SK-N-SH (cell line): ENCODE results near the gene ZNF614. TPM values are rescaled to one million over a fixed set of nuclear protein-coding genes. Genes with fewer than 3 reads are reported as not detected.
A peak's percentile ranks its signal among the peaks of the same experiment; 100 is the strongest.

Source experiments
- CTCF ChIA-PET: fragments of 300-600, 350-600 bp; formaldehyde crosslinking; extraction: SDS; loops from one replicate; lab custom pipeline; 2021; lab: Yijun Ruan, JAX
- POLR2A ChIA-PET: fragments of 350-600 bp; sonication (Branson Sonifier 250); formaldehyde crosslinking; extraction: SDS; loops from one replicate; lab custom pipeline; 2020; ENCODE audit warnings: antibody characterized with exemption, inconsistent platforms; lab: Yijun Ruan, JAX
- DNase-seq: peaks from one replicate; pipeline ENCODE4 v3.0.0; 2012
- H2AFZ ChIP-seq: fragments of 200-600 bp; sonication (generic); 2 replicates; pipeline ENCODE4 v1.8.1; 2016; ENCODE audit warnings: antibody characterized with exemption, mild to moderate bottlenecking, low read depth
- H3F3A ChIP-seq: fragments of 200-600 bp; sonication (generic); replicated peaks from 2 replicates; pipeline ENCODE3; 2016; ENCODE audit warnings: antibody characterized with exemption, mild to moderate bottlenecking; ENCODE audit not compliant: insufficient read depth
- H3K27ac ChIP-seq, 2 experiments: fragments of 200-500 bp in 1 of 2; fragments of 200-600 bp in 1 of 2; sonication (Bioruptor generic) in 1 of 2; sonication (generic), shearing (Covaris generic) in 1 of 2; 2 replicates each; pipeline versions ENCODE4 v1.5.1 to v1.6.1; 2014 to 2016; ENCODE audit warnings: low read depth in 2 of 2, inconsistent platforms in 1 of 2, low read length in 1 of 2, mild to moderate bottlenecking in 1 of 2, mixed read lengths in 1 of 2
- H3K27me3 ChIP-seq: fragments of 200-600 bp; sonication (generic), shearing (Covaris generic); 2 replicates; pipeline ENCODE4 v1.6.1; 2016; ENCODE audit warnings: mixed run types; ENCODE audit not compliant: insufficient read depth
- H3K36me3 ChIP-seq, 2 experiments: fragments of 200-500 bp in 1 of 2; fragments of 200-600 bp in 1 of 2; sonication (Bioruptor generic) in 1 of 2; sonication (generic) in 1 of 2; replicated peaks in 1 of 2; 2 replicates each; pipeline versions ENCODE3 to v1.5.1; 2014 to 2016; ENCODE audit warnings: low read length in 1 of 2, mild to moderate bottlenecking in 1 of 2; ENCODE audit not compliant: insufficient read depth in 2 of 2, control insufficient read depth in 1 of 2
- H3K4me1 ChIP-seq, 2 experiments: fragments of 200-500 bp in 1 of 2; fragments of 200-600 bp in 1 of 2; sonication (Bioruptor generic) in 1 of 2; sonication (generic), shearing (Covaris generic) in 1 of 2; 2 replicates each; pipeline versions ENCODE4 v1.5.1 to v1.6.1; 2014 to 2016; ENCODE audit warnings: low read depth in 1 of 2, low read length in 1 of 2, mixed run types in 1 of 2; ENCODE audit not compliant: insufficient read depth in 2 of 2, control insufficient read depth in 1 of 2
- H3K4me2 ChIP-seq: fragments of 200-600 bp; sonication (generic), shearing (Covaris generic); 2 replicates; pipeline ENCODE4 v1.6.1; 2017; ENCODE audit warnings: mixed run types
- H3K4me3 ChIP-seq, 2 experiments: fragments of 200-500 bp in 1 of 2; fragments of 200-600 bp in 1 of 2; sonication (Bioruptor generic) in 1 of 2; sonication (generic), shearing (Covaris generic) in 1 of 2; 2 replicates each; pipeline versions ENCODE4 v1.5.1 to v1.8.1; 2014 to 2016; ENCODE audit warnings: low read depth in 2 of 2, inconsistent platforms in 1 of 2, low read length in 1 of 2, mild to moderate bottlenecking in 1 of 2, mixed read lengths in 1 of 2, moderate library complexity in 1 of 2
- H3K79me2 ChIP-seq: fragments of 200-600 bp; sonication (generic); 2 replicates; pipeline ENCODE4 v1.8.1; 2017; ENCODE audit warnings: mild to moderate bottlenecking; ENCODE audit not compliant: insufficient read depth
- H3K9ac ChIP-seq: fragments of 200-600 bp; sonication (generic); 2 replicates; pipeline ENCODE4 v1.6.1; 2017; ENCODE audit warnings: mixed run types
- H3K9me2 ChIP-seq: fragments of 200-600 bp; sonication (generic); 2 replicates; pipeline ENCODE4 v1.6.1; 2017; ENCODE audit warnings: mixed run types
- H3K9me3 ChIP-seq: fragments of 200-600 bp; sonication (generic); 2 replicates; pipeline ENCODE4 v1.6.1; 2017; ENCODE audit warnings: mixed run types, mild to moderate bottlenecking, moderate library complexity
- H4K20me1 ChIP-seq: fragments of 200-600 bp; sonication (generic); 2 replicates; pipeline ENCODE4 v1.6.1; 2017; ENCODE audit warnings: mild to moderate bottlenecking, mixed run types; ENCODE audit not compliant: insufficient read depth
- ELF1 ChIP-seq: IDR thresholded peaks from 2 replicates; pipeline ENCODE4 v1.4.0; 2012
- EZH2phosphoT487 ChIP-seq: fragments of 200-600 bp; sonication (generic); IDR thresholded peaks from 2 replicates; pipeline ENCODE4 v1.6.1; 2017; ENCODE audit warnings: low read depth, mixed run types, mild to moderate bottlenecking, antibody characterized with exemption, moderate library complexity, borderline replicate concordance
- GABPA ChIP-seq: IDR thresholded peaks from 2 replicates; pipeline ENCODE4 v1.4.0; 2012; ENCODE audit warnings: low read depth, mild to moderate bottlenecking
- GATA2 ChIP-seq: sonication (generic); formaldehyde crosslinking; IDR thresholded peaks from 2 replicates; pipeline ENCODE4 v1.5.0; 2020; ENCODE audit warnings: mild to moderate bottlenecking, missing genetic modification reagents
- MEF2A ChIP-seq: IDR thresholded peaks from 2 replicates; pipeline ENCODE4 v1.4.0; 2012; ENCODE audit warnings: low read depth, borderline replicate concordance
- NFIC ChIP-seq: IDR thresholded peaks from 2 replicates; pipeline ENCODE4 v1.4.0; 2012; ENCODE audit warnings: borderline replicate concordance
- NRF1 ChIP-seq: IDR thresholded peaks from 2 replicates; pipeline ENCODE4 v1.6.1; 2012; ENCODE audit warnings: low read depth, mild to moderate bottlenecking, low read length
- RCOR1 ChIP-seq: fragments of 150-350 bp; IDR thresholded peaks from 2 replicates; pipeline ENCODE4 v1.6.1; 2017; ENCODE audit warnings: antibody characterized with exemption, low read length
- SIN3A ChIP-seq: IDR thresholded peaks from 2 replicates; pipeline ENCODE4 v1.6.1; 2012; ENCODE audit warnings: low read depth, mild to moderate bottlenecking, low read length, moderate library complexity, borderline replicate concordance
- SMC3 ChIP-seq: IDR thresholded peaks from 2 replicates; pipeline ENCODE4 v1.6.1; 2012; ENCODE audit warnings: low read depth, low read length, improper control_type of control experiment
- TAF1 ChIP-seq: IDR thresholded peaks from 2 replicates; pipeline ENCODE4 v1.6.1; 2012; ENCODE audit warnings: low read depth, mild to moderate bottlenecking, low read length, moderate library complexity, borderline replicate concordance
- TCF12 ChIP-seq: IDR thresholded peaks from 2 replicates; pipeline ENCODE4 v1.4.0; 2012
- TEAD4 ChIP-seq: IDR thresholded peaks from 2 replicates; pipeline ENCODE4 v1.4.0; 2012; ENCODE audit warnings: mild to moderate bottlenecking, borderline replicate concordance; ENCODE audit not compliant: insufficient read depth
- WGBS: methylation state at CpG from one replicate; pipeline ENCODE4 v1.1.6; 2017; ENCODE audit warnings: low lambda C conversion rate; 5-methylcytosine and 5-hydroxymethylcytosine counted together
- polyA plus RNA-seq, 3 experiments: library from polyadenylated mRNA; depleted of rRNA; stranded (reverse); fragments of >200 nt; gene quantifications; 2 replicates each; pipeline ENCODE4 v1.2.3, GENCODE V29; 2012
- TF ChIP-seq, protein P1 (sequence below): fragments of 150-350 bp; IDR thresholded peaks from 2 replicates; pipeline ENCODE4 v1.6.1; 2017; ENCODE audit warnings: antibody characterized with exemption, low read length, low read depth, borderline replicate concordance
- TF ChIP-seq, protein P2 (sequence below): fragments of 200-600 bp; sonication (generic); IDR thresholded peaks from 2 replicates; pipeline ENCODE4 v1.6.1; 2017; ENCODE audit warnings: antibody characterized with exemption, mild to moderate bottlenecking, moderate library complexity
- TF ChIP-seq, protein P3 (sequence below): IDR thresholded peaks from 2 replicates; pipeline ENCODE4 v1.4.0; 2012; ENCODE audit warnings: low read depth

Gene ZNF614
- polyA plus RNA-seq, 1 of the 3 experiments (the other 2 are of a cell fraction), result 2.8 TPM

DNA sequence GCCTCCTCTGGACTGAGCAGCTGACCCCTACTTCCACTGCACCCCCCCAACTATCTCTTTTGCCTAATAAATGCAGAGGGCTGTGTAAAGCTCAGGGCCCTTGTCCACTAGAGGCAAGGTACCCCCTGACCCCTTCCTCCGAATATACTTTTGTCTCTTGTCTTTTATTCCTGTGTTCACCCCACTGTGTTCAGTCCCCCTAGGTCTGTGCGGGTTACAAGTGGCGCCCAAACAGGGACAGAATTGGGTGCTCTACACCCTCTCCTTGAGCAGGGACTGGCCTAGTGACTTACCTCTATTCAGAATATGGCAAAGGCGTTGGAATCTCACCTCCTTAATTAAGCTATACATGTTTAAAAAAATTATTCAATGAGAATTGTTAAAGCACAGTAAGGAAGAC is 56.6 kb downstream of the ZNF614 start:
- peaks cover 22% of the 10 kb centered on the region for H3K79me2 ChIP-seq
- POLR2A ChIA-PET, result no interaction called here
- TF ChIP-seq TEAD4 (no peak), SIN3A (no peak), NFIC (no peak), MEF2A (no peak), GABPA (no peak), RCOR1 (no peak), ELF1 (no peak)
- TF ChIP-seq, protein P1, sequence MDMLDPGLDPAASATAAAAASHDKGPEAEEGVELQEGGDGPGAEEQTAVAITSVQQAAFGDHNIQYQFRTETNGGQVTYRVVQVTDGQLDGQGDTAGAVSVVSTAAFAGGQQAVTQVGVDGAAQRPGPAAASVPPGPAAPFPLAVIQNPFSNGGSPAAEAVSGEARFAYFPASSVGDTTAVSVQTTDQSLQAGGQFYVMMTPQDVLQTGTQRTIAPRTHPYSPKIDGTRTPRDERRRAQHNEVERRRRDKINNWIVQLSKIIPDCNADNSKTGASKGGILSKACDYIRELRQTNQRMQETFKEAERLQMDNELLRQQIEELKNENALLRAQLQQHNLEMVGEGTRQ, result no peak
- CTCF ChIA-PET, result no interaction called here
- H3K4me2 ChIP-seq, result no peak overlapping the region
- peaks cover 56 to 84% of the 10 kb centered on the region in 2 experiments for H3K36me3 ChIP-seq
- H4K20me1 ChIP-seq, result no peaks in the 10 kb centered on the region
- H3K9me2 ChIP-seq, result no peaks in the 10 kb centered on the region
- WGBS, result 73% methylated on average over 4 of the region's 4 CpGs
- no peak overlapping the region for H3K27ac ChIP-seq
- H3K9me3 ChIP-seq, result peaks cover 44% of the 10 kb centered on the region
- H3K4me3 ChIP-seq, result peak overlapping the region in 1 of 2 experiments; percentile 14; a peak in 1 of 4 replicates
- no peak overlapping the region for H2AFZ ChIP-seq
- no peaks in the 10 kb centered on the region for H3F3A ChIP-seq
- no peak for DNase-seq
- no peak overlapping the region for H3K9ac ChIP-seq
- no peaks in the 10 kb centered on the region for H3K27me3 ChIP-seq
- H3K4me1 ChIP-seq, result no peaks in the 10 kb centered on the region

DNA sequence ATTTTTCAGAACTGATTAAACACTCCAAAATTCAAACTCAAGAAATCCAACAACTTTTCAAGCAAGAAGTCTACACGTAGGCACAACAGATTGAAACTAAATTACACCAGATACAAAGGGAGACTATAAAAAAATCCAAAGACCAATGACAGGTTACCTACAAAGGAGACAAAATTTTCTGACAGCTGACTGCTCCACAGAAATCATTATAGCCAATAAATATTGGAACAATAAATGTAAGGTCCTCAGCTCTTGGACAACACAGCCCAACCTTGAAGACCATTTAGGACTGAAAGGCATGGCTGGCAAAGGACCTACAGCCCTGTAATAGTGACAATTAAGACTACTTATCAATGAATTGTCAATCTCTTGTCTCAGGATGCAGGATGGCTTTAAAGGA is 57.5 kb downstream of the ZNF614 start:
- Histone ChIP-seq H3K9ac (no peak overlapping the region), H3K27ac (no peak overlapping the region), H2AFZ (no peak overlapping the region), H3K27me3 (no peaks in the 10 kb centered on the region), H3K4me3 (no peak overlapping the region; a peak in 1 of 4 replicates), H3K4me1 (no peaks in the 10 kb centered on the region), H3K36me3 (peaks cover 60 to 93% of the 10 kb centered on the region in 2 experiments), H4K20me1 (no peaks in the 10 kb centered on the region), H3F3A (no peaks in the 10 kb centered on the region), H3K9me3 (peaks cover 45% of the 10 kb centered on the region), H3K4me2 (no peak overlapping the region), H3K9me2 (no peaks in the 10 kb centered on the region), H3K79me2 (peaks cover 16% of the 10 kb centered on the region)
- TF ChIP-seq ELF1 (no peak), TAF1 (no peak), NRF1 (no peak), TEAD4 (no peak), TCF12 (no peak), EZH2phosphoT487 (no peak), GATA2 (CRISPR knock-in tag) (no peak), SMC3 (no peak)
- TF ChIP-seq, protein P2, sequence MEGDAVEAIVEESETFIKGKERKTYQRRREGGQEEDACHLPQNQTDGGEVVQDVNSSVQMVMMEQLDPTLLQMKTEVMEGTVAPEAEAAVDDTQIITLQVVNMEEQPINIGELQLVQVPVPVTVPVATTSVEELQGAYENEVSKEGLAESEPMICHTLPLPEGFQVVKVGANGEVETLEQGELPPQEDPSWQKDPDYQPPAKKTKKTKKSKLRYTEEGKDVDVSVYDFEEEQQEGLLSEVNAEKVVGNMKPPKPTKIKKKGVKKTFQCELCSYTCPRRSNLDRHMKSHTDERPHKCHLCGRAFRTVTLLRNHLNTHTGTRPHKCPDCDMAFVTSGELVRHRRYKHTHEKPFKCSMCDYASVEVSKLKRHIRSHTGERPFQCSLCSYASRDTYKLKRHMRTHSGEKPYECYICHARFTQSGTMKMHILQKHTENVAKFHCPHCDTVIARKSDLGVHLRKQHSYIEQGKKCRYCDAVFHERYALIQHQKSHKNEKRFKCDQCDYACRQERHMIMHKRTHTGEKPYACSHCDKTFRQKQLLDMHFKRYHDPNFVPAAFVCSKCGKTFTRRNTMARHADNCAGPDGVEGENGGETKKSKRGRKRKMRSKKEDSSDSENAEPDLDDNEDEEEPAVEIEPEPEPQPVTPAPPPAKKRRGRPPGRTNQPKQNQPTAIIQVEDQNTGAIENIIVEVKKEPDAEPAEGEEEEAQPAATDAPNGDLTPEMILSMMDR, result no peak
- TF ChIP-seq, protein P1, result no peak
- TF ChIP-seq, protein P3, sequence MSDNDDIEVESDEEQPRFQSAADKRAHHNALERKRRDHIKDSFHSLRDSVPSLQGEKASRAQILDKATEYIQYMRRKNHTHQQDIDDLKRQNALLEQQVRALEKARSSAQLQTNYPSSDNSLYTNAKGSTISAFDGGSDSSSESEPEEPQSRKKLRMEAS, result no peak
- DNase-seq, result no peak
- 83% methylated on average over 1 of the region's 1 CpG for WGBS
- CTCF ChIA-PET, result no interaction called here
- POLR2A ChIA-PET, result no interaction called here
